GM08714 (cell line): ENCODE results near the gene RND1.

Experiments used
- H3K4me3 ChIP-seq: fragments of 200-500 bp; sonication (Bioruptor generic); 2 replicates; pipeline ENCODE4 v1.5.1; 2014; ENCODE audit warnings: mild to moderate bottlenecking, low read length, inconsistent platforms
- ZNF274 ChIP-seq: IDR thresholded peaks from 2 replicates; pipeline ENCODE4 v1.6.1; 2012; ENCODE audit warnings: mild to moderate bottlenecking, low read depth, low read length

RND1 gene

GRCh38 chr12:48826209-48826855, 39.3 kb downstream of the RND1 start:
- TF ChIP-seq ZNF274, result no peak
- H3K4me3 ChIP-seq, result no peak overlapping the region

GRCh38 chr12:48824905-48825304, 40.8 kb downstream of the RND1 start:
- TF ChIP-seq ZNF274, result no peak
- H3K4me3 ChIP-seq, result no peak overlapping the region

DNA sequence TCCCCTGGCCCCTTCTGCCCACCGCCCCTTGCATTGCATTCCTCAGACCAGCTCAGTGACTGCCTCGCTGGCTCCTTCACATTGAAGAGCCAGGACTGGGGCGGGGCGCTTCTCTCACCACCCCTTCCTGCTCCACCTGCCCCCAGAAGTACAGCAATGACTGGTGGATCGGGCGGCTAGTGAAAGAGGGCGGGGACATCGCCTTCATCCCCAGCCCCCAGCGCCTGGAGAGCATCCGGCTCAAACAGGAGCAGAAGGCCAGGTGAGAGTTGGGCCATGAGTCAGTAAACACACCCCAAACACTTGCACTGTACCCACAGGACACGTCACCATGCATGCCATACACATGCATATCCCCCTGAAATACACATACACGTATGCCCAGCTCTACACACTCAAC, 41.6 kb downstream of the RND1 start:
- no peak overlapping the region for H3K4me3 ChIP-seq
- no peak for TF ChIP-seq ZNF274

DNA sequence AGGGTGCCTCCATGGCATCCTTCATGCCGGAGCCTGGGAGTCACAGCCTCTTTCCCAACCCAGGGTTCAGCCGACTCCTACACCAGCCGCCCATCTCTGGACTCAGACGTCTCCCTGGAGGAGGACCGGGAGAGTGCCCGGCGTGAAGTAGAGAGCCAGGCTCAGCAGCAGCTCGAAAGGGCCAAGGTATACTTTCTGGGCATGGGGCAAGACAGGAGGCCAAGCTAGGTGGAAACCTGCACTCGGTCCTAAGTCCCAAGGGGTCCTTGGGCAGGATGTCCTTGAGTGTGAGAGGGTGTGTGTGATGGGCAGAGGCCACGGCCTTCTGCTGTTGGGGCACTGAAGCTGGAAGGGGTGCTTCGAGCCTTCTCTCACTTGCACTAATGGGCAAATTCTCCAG, 42.4 kb downstream of the RND1 start:
- no peak overlapping the region for H3K4me3 ChIP-seq
- TF ChIP-seq ZNF274, result no peak

DNA sequence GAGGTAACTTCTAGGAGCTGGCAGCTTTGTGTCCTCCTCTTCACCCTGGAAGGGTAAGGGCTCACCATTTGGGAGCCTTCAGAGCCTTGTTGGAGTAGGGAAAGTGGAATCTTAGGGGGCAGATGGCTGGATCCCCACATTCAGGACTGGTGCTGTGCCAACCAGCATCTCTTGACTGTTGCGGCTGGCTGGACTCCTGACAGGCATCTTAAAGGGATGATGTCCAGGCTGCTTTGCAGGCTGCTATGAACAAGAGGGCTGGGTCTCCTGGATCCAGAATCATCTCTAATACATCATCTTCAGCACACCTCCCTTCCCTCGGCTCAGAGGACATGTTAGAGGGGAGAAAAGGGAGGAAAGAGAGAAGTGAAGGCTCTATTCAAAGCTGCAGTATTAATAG, 43.0 kb downstream of the RND1 start:
- H3K4me3 ChIP-seq, result no peak overlapping the region
- no peak for TF ChIP-seq ZNF274

DNA sequence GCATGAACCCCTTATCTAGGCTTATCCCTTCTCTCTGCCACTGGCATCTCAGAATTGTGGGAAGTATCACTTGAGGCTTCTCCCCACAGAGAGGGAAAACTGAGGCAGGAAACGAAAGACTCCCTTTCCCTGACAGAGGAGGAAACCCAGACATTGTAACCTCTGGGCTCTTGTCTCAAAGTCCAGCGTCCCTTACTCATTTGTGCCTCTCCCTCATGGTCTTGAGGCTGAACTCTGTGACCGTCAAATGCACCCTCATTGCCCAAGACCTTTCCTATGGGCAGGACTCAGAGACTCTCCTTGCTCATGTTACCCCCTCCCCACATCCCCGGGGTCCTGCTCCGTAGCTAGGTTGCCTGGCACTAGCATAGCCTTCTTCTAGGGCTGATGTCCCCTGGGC, 43.5 kb downstream of the RND1 start:
- H3K4me3 ChIP-seq, result no peak overlapping the region
- TF ChIP-seq ZNF274, result no peak

- H3K4me3 ChIP-seq, result no peak overlapping the region
- TF ChIP-seq ZNF274, result no peak
Measured at GRCh38 chr12:48819986-48820725, 45.5 kb downstream of the RND1 start.

GRCh38 chr12:48818831-48819590, 46.7 kb downstream of the RND1 start:
- H3K4me3 ChIP-seq, result peak overlapping the region; percentile 69; the same call in 1 of the 2 replicates
- TF ChIP-seq ZNF274, result no peak

DNA sequence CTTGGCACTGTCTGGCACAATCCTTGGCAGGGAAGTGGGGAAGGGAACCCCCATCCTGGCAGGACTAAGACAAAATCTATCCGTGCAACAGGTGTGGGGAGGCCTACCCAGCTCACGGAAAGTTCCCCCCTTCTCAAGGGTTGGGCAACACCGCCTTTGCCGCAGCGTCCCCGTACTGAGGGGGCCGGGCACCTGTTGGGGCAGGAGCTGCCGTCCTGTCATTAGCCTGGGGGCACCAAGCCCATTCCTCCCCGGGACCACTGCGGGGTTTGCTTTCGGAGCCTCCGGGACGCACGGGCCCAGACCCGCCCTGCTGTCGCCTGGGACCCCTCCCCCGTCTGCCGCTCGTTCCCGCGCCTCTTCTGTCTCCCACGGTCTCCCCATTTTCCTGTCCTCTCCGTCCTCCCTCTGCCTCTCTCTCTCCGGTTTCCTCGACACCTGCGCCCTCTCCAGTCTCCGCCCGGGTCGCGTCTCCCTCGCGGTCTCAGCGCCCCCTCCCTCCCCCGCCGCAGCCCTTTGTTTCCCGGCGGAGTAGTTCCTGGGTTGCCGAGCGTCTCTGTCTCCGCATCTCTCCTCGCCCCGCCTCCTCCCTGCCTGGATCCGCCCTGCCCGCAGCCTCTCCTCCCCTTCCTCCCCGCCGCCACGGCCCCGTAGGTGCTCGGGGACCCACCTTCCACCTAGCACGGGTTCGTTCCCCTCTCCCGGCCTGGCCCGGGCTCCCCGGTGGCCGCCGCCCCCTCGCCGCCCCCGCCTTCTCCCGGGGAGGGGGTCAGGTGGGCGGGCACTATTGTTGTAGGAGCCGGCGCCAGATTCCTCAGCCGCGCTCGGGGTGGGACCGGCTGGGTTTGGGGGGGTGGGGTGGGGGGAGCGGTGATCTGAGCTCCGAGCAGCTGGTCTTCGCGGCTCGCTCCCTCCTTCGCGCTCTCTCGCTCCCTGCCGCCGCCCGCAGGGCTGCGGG, 47.5 kb downstream of the RND1 start, which contains the start of gene CACNB3:
Gene CACNB3, plus strand, starts transcription at position 624 of the 958 bp plus-strand sequence. CDS start 434 bp downstream, outside the sequence.
- H3K4me3 ChIP-seq, result peak within 1 kb of the TSS; percentile 69
- no peak for TF ChIP-seq ZNF274

GRCh38 chr12:48816143-48816854, 49.4 kb downstream of the RND1 start:
- H3K4me3 ChIP-seq, result peak overlapping the region; percentile 63; the same call in 1 of the 2 replicates
- TF ChIP-seq ZNF274, result no peak

DNA sequence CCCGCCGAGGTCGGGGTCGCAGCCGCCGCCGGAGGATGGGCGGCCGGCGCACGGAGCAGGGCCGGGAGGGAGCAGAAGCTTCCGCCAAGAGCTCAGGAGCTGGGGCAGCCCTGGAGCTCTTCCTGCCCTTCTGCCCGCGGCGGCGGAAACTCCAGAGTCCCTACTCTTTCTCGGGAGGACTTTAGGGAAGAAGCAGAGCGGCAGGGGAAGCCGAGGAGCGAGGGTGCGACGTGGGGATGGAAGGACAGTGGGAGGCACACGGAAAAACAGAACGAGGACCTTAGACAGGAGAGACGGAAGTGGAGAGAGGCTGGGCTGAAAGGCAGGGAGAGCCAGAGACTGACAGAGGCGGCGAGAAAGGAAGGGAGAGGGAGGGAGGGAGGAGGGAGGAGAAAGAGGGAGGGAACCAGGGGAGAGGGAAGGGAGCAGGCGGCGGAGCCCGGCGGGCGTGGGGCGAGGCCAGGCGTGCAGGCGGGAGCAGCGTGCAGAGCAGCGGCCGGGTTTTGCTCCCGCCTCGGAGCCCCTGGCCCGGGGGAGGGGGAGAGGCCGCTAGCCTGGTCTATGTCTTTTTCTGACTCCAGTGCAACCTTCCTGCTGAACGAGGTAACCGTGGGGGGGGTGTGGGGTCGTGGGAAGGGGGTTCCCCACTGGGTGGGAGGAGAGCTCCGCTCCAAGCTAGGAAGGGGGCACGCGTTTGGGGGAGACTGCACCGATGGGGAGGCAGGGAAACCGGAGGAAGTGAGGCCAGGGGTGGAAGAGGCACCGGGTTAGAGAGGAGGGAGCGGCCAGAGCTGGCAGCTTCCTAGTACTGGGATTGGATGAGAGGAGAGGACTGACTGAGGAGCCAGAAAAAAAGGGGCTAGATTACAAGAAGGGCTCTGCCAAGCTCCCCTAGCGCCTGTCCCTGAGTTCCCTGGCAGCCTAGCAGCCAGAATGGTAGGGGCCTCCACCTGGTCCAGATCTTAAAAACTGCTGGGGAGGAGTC, 50.3 kb downstream of the RND1 start:
- H3K4me3 ChIP-seq, result peak overlapping the region; percentile 63; the same call in 1 of the 2 replicates

More for the DNA sequence above, 50.3 kb downstream of the RND1 start:
- no peak for TF ChIP-seq ZNF274
